A549 (cell line): ENCODE measurements around the gene TSNAX. TPM values are rescaled to one million over a fixed set of nuclear protein-coding genes. Genes with fewer than 3 reads are reported as not detected.

Experiments used
- ATAC-seq, 2 experiments: fragments of 200-7000 bp in 1 of 2; fragments of >200 bp in 1 of 2; cut with Nextera tagmentation in 1 of 2; cut with Tn5 transposase in 1 of 2; 3 replicates each; pipeline versions ENCODE4 v1.8.0 to v1.9.1; 2018 to 2020; ENCODE audit warnings: mild to moderate bottlenecking in 1 of 2, moderate library complexity in 1 of 2
- CTCF ChIA-PET: fragments of 300-600 bp; sonication (Branson Sonifier 250); formaldehyde crosslinking; extraction: SDS; loops from one replicate; lab custom pipeline; 2021; ENCODE audit warnings: antibody characterized with exemption, inconsistent platforms; lab: Yijun Ruan, JAX
- POLR2A ChIA-PET: fragments of 350-600 bp; formaldehyde crosslinking; extraction: SDS; loops from one replicate; lab custom pipeline; 2021; ENCODE audit warnings: antibody characterized with exemption, inconsistent platforms; lab: Yijun Ruan, JAX
- DNase-seq, 2 experiments: peaks; one replicate each; pipeline versions ENCODE4 v3.0.0 to v3.0.0-alpha.2; 2011 to 2016; ENCODE audit warnings: low read depth in 1 of 2, low spot score in 1 of 2
- FAIRE-seq: peaks from 2 replicates; lab custom pipeline; 2011; peaks lifted over from hg19 to GRCh38; lab: Jason Lieb, UNC
- H3K27ac ChIP-seq, 2 experiments: fragments of >200 bp; sonication (Bioruptor Twin); formaldehyde crosslinking; 3 replicates each; pipeline ENCODE4 v1.5.1; 2016 to 2017
- H3K4me1 ChIP-seq: fragments of >200 bp; sonication (Bioruptor Twin); formaldehyde crosslinking; 3 replicates; pipeline ENCODE4 v1.6.1; 2016
- H3K4me2 ChIP-seq: fragments of >200 bp; sonication (Bioruptor Twin); formaldehyde crosslinking; 3 replicates; pipeline ENCODE4 v1.6.1; 2016
- H3K4me3 ChIP-seq: fragments of >200 bp; sonication (Bioruptor Twin); formaldehyde crosslinking; 3 replicates; pipeline ENCODE4 v1.5.1; 2016
- H3K9me3 ChIP-seq: fragments of >200 bp; sonication (Bioruptor Twin); formaldehyde crosslinking; 3 replicates; pipeline ENCODE4 v1.6.1; 2016
- BHLHE40 ChIP-seq: IDR thresholded peaks from 2 replicates; pipeline ENCODE4 v1.6.1; 2012; ENCODE audit warnings: low read depth, low read length, inconsistent platforms
- CHD4 ChIP-seq: fragments of 200-600 bp; sonication (generic); IDR thresholded peaks from 2 replicates; pipeline ENCODE4 v1.6.1; 2016; ENCODE audit warnings: antibody characterized with exemption, mild to moderate bottlenecking, borderline replicate concordance
- EHF ChIP-seq: fragments of 250-450 bp; sonication (Bioruptor Pico); IDR thresholded peaks from 2 replicates; pipeline ENCODE4 v1.5.0; 2020; ENCODE audit warnings: mild to moderate bottlenecking
- ESRRA ChIP-seq: fragments of 150-350 bp; IDR thresholded peaks from 2 replicates; pipeline ENCODE4 v1.6.1; 2014; ENCODE audit warnings: mild to moderate bottlenecking, low read length, borderline replicate concordance
- HOXB5 ChIP-seq: fragments of 250-450 bp; sonication (Bioruptor Pico); IDR thresholded peaks from 2 replicates; pipeline ENCODE4 v1.5.0; 2020; ENCODE audit warnings: mild to moderate bottlenecking, moderate library complexity
- MAFK ChIP-seq: fragments of 450-650 bp; IDR thresholded peaks from 2 replicates; pipeline ENCODE4 v1.6.1; 2014; ENCODE audit not compliant: partially characterized antibody
- MAZ ChIP-seq: fragments of 150-350 bp; IDR thresholded peaks from 2 replicates; pipeline ENCODE4 v1.6.1; 2014; ENCODE audit warnings: antibody characterized with exemption, low read depth, low read length, borderline replicate concordance
- MYC ChIP-seq: IDR thresholded peaks from 2 replicates; pipeline ENCODE4 v1.6.1; 2012; ENCODE audit warnings: mild to moderate bottlenecking, inconsistent platforms, low read length, improper control_type of control experiment, borderline replicate concordance
- NFE2L2 ChIP-seq: fragments of 150-350 bp; conservative IDR thresholded peaks from 2 replicates; pipeline ENCODE4 v1.6.1; 2014; ENCODE audit warnings: low read length
- PHF8 ChIP-seq: fragments of 200-600 bp; sonication (generic); IDR thresholded peaks from 2 replicates; pipeline ENCODE4 v1.6.1; 2016; ENCODE audit warnings: low read depth, mild to moderate bottlenecking, antibody characterized with exemption, moderate library complexity, borderline replicate concordance
- RFX5 ChIP-seq: fragments of 450-650 bp; IDR thresholded peaks from 2 replicates; pipeline ENCODE4 v1.7.1; 2014; ENCODE audit warnings: antibody characterized with exemption, mild to moderate bottlenecking, moderate library complexity
- SMC3 ChIP-seq: fragments of >200 bp; sonication (Bioruptor Twin); formaldehyde crosslinking; IDR thresholded peaks from 3 replicates; pipeline ENCODE4 v1.6.1; 2018; ENCODE audit warnings: inconsistent platforms
- ZC3H11A ChIP-seq: fragments of 450-650 bp; IDR thresholded peaks from 2 replicates; pipeline ENCODE4 v1.6.1; 2014; ENCODE audit warnings: antibody characterized with exemption, mild to moderate bottlenecking
- ZFP36 ChIP-seq: fragments of 450-650 bp; IDR thresholded peaks from 2 replicates; pipeline ENCODE4 v1.6.1; 2014; ENCODE audit warnings: borderline replicate concordance; ENCODE audit not compliant: partially characterized antibody
- ZSCAN20 ChIP-seq: fragments of 250-450 bp; sonication (Bioruptor Pico); IDR thresholded peaks from 2 replicates; pipeline ENCODE4 v1.8.0; 2022; ENCODE audit warnings: mild to moderate bottlenecking, moderate library complexity
- WGBS: methylation state at CpG from one replicate; pipeline ENCODE4 v1.1.6; 2017; ENCODE audit errors: missing lambda C conversion rate; 5-methylcytosine and 5-hydroxymethylcytosine counted together
- polyA plus RNA-seq, 4 experiments: library from polyadenylated mRNA; depleted of rRNA in 3 of 4; stranded (reverse); fragments of >200 nt; fragmentation: RNase III in 1 of 4; extraction: RNeasy Plus Mini Kit Qiagen cat#74134 plus additional on column Dnase treatment in 1 of 4; gene quantifications; 2 replicates in 3 of 4; 3 replicates in 1 of 4; pipeline ENCODE4 v1.2.3, GENCODE V29; 2011 to 2017
- TF ChIP-seq, protein P1 (sequence below): fragments of 250-450 bp; sonication (Bioruptor Pico); IDR thresholded peaks from 2 replicates; pipeline ENCODE4 v1.5.0; 2020; ENCODE audit warnings: low read depth, mild to moderate bottlenecking, moderate library complexity
- TF ChIP-seq, protein P2 (sequence below): fragments of 250-450 bp; sonication (Bioruptor Pico); IDR thresholded peaks from 2 replicates; pipeline ENCODE4 v1.5.0; 2021; ENCODE audit warnings: mild to moderate bottlenecking, moderate library complexity, borderline replicate concordance
- TF ChIP-seq, protein P3 (sequence below): IDR thresholded peaks from 2 replicates; pipeline ENCODE4 v1.6.1; 2012
- TF ChIP-seq, protein P4 (sequence below): IDR thresholded peaks from 2 replicates; pipeline ENCODE4 v1.6.1; 2012; ENCODE audit warnings: low read depth, borderline replicate concordance
- TF ChIP-seq, protein P5 (sequence below): fragments of >200 bp; sonication (Bioruptor Twin); formaldehyde crosslinking; IDR thresholded peaks from 3 replicates; pipeline ENCODE4 v1.6.1; 2016

Gene TSNAX
- polyA plus RNA-seq, 2 of the 4 experiments (the other 2 are of a cell fraction): 48.5 to 58.3 TPM

DNA sequence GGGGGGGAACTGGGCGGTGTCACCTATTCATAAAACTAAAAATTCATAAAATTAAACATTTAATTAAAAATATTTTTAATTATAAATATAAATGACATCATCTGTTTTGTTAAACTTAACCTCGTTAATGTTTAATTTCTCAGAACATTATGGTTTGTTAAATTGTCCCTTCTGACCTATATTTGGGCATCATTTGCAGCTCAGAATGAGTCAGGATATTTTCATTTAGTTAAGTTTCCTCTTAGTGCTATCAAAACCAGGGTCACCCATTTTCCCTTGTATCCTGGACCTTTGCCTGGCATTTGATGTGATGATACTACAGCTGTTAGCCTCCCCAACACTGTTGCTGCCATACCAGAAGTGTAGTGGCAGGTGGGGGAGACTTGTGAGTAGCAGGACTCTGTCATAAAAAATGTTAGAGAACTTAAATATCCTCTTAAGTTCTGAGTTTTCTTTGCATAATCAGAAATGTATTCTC is 30.3 kb downstream of the TSNAX start:
- peaks cover 31% of the 10 kb centered on the region for H3K4me1 ChIP-seq
- no peak overlapping the region for H3K27ac ChIP-seq
- FAIRE-seq (no peak), DNase-seq (no peak), ATAC-seq (no peak)
- no peaks in the 10 kb centered on the region for H3K9me3 ChIP-seq
- H3K4me2 ChIP-seq: 0 out of 3 replicates have a peak overlapping the region, but pooled peaks have one; percentile 1
- WGBS: 88% methylated on average over 2 of the region's 2 CpGs
- CTCF ChIA-PET: interaction anchor here (0.6 to 1.2 kb wide), 4 partner anchors 18 to 31 kb away, joined by 3 to 4 read pairs (median 4); no protein-coding TSS in a partner anchor
- no peak overlapping the region for H3K4me3 ChIP-seq
- TF ChIP-seq BHLHE40 (no peak), NFE2L2 (no peak), ZSCAN20 (CRISPR knock-in tag) (no peak), SMC3 (no peak), MAFK (no peak), EHF (no peak)
- TF ChIP-seq, protein P1, sequence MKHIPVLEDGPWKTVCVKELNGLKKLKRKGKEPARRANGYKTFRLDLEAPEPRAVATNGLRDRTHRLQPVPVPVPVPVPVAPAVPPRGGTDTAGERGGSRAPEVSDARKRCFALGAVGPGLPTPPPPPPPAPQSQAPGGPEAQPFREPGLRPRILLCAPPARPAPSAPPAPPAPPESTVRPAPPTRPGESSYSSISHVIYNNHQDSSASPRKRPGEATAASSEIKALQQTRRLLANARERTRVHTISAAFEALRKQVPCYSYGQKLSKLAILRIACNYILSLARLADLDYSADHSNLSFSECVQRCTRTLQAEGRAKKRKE: no peak
- TF ChIP-seq, protein P2, sequence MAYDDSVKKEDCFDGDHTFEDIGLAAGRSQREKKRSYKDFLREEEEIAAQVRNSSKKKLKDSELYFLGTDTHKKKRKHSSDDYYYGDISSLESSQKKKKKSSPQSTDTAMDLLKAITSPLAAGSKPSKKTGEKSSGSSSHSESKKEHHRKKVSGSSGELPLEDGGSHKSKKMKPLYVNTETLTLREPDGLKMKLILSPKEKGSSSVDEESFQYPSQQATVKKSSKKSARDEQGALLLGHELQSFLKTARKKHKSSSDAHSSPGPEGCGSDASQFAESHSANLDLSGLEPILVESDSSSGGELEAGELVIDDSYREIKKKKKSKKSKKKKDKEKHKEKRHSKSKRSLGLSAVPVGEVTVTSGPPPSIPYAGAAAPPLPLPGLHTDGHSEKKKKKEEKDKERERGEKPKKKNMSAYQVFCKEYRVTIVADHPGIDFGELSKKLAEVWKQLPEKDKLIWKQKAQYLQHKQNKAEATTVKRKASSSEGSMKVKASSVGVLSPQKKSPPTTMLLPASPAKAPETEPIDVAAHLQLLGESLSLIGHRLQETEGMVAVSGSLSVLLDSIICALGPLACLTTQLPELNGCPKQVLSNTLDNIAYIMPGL (CRISPR knock-in tag): no peak
- TF ChIP-seq, protein P3, sequence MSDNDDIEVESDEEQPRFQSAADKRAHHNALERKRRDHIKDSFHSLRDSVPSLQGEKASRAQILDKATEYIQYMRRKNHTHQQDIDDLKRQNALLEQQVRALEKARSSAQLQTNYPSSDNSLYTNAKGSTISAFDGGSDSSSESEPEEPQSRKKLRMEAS: no peak
- POLR2A ChIA-PET: interaction anchor here (1.1 kb wide), 1 partner anchor 138 kb away, joined by 3 read pairs; no protein-coding TSS in a partner anchor

DNA sequence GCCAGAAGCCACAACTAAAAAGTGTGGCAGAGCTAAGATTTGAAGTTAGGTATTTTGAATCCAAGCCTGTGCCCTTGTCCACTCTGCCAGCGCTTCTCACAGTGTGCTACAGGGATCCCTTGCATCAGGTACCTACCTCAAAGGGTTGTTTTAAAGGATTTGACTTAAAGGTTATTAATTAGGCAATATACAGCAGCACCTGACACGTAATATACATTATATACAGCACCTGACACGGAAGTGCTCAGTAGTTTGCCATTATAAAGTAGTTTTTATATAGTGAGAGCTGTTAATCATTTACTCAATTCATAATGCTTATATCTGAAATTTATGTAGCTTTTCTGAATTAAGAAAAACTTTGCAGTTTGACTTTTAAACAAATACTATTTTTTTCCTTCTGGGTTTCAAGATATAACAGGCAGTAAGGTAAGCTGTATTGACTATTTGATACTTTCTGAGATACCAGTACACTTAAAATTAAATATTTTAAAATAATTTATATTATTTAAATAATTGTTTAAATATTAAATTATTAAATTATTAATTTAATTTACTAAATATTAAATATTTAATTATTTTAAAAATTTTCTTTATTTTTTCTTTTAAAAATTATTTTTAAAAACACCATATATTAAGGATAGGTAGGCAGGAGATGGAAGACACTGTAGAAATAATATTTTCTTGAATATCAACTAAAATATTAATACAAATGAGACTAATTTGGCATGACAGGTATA is 33.3 kb downstream of the TSNAX start:
- Histone ChIP-seq H3K4me2 (no peak overlapping the region), H3K4me1 (peaks cover 31% of the 10 kb centered on the region), H3K27ac (no peak overlapping the region), H3K4me3 (no peak overlapping the region), H3K9me3 (no peaks in the 10 kb centered on the region)
- FAIRE-seq: no peak
- DNase-seq: no peak
- ChIA-PET CTCF (interaction anchor here (0.6 kb wide), 1 partner anchor 32 kb away, joined by 3 read pairs; no protein-coding TSS in a partner anchor), POLR2A (no interaction called here)
- ATAC-seq: no peak
- TF ChIP-seq ZFP36 (no peak), HOXB5 (CRISPR knock-in tag) (no peak), MYC (no peak), RFX5 (no peak), ESRRA (no peak), CHD4 (no peak), ZC3H11A (no peak), ZSCAN20 (CRISPR knock-in tag) (no peak), MAZ (no peak), PHF8 (no peak)
- TF ChIP-seq, protein P4, sequence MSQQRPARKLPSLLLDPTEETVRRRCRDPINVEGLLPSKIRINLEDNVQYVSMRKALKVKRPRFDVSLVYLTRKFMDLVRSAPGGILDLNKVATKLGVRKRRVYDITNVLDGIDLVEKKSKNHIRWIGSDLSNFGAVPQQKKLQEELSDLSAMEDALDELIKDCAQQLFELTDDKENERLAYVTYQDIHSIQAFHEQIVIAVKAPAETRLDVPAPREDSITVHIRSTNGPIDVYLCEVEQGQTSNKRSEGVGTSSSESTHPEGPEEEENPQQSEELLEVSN: no peak
- TF ChIP-seq, protein P5, sequence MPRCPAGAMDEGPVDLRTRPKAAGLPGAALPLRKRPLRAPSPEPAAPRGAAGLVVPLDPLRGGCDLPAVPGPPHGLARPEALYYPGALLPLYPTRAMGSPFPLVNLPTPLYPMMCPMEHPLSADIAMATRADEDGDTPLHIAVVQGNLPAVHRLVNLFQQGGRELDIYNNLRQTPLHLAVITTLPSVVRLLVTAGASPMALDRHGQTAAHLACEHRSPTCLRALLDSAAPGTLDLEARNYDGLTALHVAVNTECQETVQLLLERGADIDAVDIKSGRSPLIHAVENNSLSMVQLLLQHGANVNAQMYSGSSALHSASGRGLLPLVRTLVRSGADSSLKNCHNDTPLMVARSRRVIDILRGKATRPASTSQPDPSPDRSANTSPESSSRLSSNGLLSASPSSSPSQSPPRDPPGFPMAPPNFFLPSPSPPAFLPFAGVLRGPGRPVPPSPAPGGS: no peak
- TF ChIP-seq, protein P1: no peak
- WGBS: 88% methylated on average over 3 of the region's 3 CpGs
